ES-I3 (cell line): ENCODE data around the gene FFAR3.

Experiments used
- H3K36me3 ChIP-seq: 2 replicates; pipeline ENCODE4 v1.6.1; 2013; ENCODE audit warnings: mild to moderate bottlenecking, low read length, control low read depth, moderate library complexity; ENCODE audit not compliant: insufficient read depth
- H3K4me1 ChIP-seq: 2 replicates; pipeline ENCODE4 v1.6.1; 2013; ENCODE audit warnings: mild to moderate bottlenecking, control low read depth, low read length; ENCODE audit not compliant: insufficient read depth
- H3K9ac ChIP-seq: 2 replicates; pipeline ENCODE4 v1.6.1; 2013; ENCODE audit warnings: low read depth, mild to moderate bottlenecking, low read length, moderate library complexity
- H3K9me3 ChIP-seq: 2 replicates; pipeline ENCODE4 v1.6.1; 2013; ENCODE audit warnings: mild to moderate bottlenecking, low read length, moderate library complexity; ENCODE audit not compliant: control insufficient read depth, insufficient read depth

FFAR3 gene

DNA sequence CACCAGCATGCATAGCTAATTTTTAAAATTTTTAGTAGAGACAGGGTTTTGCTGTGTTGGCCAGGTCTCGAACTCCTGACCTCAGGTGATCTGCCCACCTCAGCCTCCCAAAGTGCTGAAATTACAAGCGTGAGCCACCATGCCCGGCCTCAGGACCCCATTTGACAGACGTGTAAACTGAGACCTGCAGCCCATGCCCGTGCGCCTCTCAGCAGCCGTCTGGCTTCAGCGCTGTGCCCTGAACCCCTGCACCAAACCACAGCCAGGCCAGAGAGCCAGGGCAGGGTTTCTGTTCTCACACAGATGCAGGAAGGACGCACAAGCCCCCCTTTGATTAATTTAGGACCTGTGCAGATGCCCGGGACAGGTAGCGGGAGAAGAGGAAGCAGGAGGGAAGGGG lies 17.8 kb upstream of the FFAR3 start:
- Histone ChIP-seq H3K4me1 (peaks cover 3% of the 10 kb centered on the region; the same call in 1 of the 2 replicates), H3K9me3 (no peaks in the 10 kb centered on the region), H3K9ac (no peak overlapping the region), H3K36me3 (no peaks in the 10 kb centered on the region)

DNA sequence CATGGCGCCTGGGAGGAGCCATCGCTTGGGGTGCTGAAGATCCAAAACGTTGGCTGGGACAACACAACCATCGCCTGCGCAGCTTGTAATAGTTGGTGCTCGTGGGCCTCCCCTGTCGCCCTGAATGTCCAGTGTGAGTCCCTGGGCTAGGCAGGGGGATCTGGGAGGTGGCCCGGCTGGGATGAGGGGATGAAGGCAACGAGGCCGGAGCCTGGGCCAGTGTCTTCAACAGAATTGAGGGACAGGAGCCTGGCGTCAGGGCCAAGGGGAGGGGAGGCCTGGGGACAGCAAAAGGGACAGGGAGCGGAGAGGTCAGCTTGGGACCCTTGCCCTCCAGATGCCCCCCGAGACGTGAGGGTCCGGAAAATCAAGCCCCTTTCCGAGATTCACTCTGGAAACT lies 17.3 kb upstream of the FFAR3 start:
- Histone ChIP-seq H3K9me3 (no peaks in the 10 kb centered on the region), H3K4me1 (peaks cover 3% of the 10 kb centered on the region; the same call in 1 of the 2 replicates), H3K36me3 (no peaks in the 10 kb centered on the region), H3K9ac (no peak overlapping the region)

DNA sequence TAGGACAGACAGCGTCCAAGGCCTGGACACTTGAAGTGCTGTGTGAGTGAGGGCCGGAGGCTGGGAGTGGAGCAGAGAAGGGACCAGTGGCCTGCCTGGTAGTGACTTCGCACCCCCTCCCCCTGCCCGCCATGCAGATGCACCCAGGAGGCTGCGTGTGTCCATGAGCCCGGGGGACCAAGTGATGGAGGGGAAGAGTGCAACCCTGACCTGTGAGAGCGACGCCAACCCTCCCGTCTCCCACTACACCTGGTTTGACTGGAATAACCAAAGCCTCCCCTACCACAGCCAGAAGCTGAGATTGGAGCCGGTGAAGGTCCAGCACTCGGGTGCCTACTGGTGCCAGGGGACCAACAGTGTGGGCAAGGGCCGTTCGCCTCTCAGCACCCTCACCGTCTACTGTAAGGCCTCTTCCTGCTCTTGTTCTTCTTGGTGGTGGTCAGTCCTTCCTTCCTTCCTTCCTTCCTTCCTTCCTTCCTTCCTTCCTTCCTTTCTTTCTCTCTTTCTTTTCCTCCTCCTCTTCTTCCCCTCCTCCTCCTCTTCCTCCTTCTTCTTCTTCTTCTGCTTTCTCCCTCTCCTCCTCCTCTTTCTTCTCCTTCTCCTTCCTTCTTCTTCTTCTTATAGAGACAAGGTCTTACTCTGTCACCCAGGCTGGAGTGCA lies 16.6 kb upstream of the FFAR3 start:
- Histone ChIP-seq H3K36me3 (no peaks in the 10 kb centered on the region), H3K9me3 (no peaks in the 10 kb centered on the region)

DNA sequence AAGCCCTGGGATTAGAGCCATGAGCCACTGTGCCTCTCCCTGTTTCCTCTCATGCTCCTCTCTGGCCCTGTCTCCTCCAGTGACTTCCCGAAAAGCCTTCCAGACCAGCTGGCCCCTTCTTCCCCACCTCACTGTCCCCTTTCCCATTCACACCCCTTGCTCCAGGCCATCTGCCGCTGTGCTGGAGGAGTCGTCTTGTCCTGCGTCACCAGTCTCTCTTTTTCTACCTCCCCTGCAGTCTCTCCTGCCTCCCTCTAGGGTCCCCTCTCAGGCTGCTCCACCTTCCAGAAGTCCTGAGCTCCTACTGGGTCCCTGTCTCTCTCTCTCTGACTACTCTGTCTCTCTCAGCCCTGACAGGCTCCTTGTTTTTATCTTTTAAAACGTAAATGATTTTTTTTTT lies 15.8 kb upstream of the FFAR3 start:
- H3K9ac ChIP-seq = no peak overlapping the region
- H3K9me3 ChIP-seq = no peaks in the 10 kb centered on the region
- H3K36me3 ChIP-seq = no peaks in the 10 kb centered on the region
- peaks cover 3% of the 10 kb centered on the region; the same call in 1 of the 2 replicates for H3K4me1 ChIP-seq

More for the DNA sequence above, 16.6 kb upstream of the FFAR3 start:
- H3K9ac ChIP-seq = no peak overlapping the region
- H3K4me1 ChIP-seq = peaks cover 3% of the 10 kb centered on the region; the same call in 1 of the 2 replicates

DNA sequence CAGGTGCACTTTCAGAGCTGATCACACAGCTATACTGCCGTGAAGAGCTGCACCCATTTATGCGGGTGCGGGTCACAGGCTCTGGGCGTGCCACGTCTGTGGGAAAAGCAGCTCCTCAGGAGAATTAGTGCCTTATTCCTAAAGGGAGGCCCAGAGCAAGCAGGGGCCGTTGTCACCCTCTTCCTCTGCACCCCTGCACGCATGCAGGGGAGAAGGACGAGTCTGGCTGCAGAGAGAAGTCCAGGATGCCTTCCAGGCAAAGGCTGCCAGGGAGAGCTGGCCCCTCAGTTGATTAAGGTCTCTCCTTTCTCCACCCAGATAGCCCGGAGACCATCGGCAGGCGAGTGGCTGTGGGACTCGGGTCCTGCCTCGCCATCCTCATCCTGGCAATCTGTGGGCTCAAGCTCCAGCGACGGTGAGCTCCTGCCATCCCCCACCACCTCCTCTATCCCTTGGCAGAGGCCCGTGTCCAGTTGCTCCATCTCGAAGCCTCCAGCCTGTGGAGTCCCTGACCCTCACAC lies 13.7 kb upstream of the FFAR3 start:
- Histone ChIP-seq H3K9ac (no peak overlapping the region), H3K4me1 (peaks cover 3% of the 10 kb centered on the region; the same call in 1 of the 2 replicates), H3K9me3 (no peaks in the 10 kb centered on the region), H3K36me3 (no peaks in the 10 kb centered on the region)

DNA sequence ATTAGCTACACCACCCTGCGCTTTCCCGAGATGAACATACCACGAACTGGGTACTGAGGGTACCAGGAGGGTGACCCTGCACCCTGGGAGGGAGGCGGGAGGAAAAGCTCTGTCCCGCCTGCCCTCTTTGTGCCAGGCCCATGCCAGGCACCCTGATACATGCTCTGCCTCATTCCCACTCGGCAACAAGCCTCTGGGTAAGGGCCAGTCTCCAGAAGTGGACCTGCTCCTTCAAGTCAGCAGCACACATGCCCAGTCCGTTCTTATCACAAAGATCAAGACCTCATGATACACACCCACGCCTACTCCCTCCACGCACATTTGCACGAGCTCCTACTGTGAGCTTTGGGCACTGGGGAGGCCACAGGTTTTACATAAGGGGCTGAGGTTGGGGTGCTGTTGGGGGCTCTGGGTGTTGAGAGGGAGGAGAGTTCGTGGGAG lies 12.6 kb upstream of the FFAR3 start:
- no peaks in the 10 kb centered on the region for H3K36me3 ChIP-seq
- peaks cover 3% of the 10 kb centered on the region; the same call in 1 of the 2 replicates for H3K4me1 ChIP-seq
- no peak overlapping the region for H3K9ac ChIP-seq
- no peaks in the 10 kb centered on the region for H3K9me3 ChIP-seq

DNA sequence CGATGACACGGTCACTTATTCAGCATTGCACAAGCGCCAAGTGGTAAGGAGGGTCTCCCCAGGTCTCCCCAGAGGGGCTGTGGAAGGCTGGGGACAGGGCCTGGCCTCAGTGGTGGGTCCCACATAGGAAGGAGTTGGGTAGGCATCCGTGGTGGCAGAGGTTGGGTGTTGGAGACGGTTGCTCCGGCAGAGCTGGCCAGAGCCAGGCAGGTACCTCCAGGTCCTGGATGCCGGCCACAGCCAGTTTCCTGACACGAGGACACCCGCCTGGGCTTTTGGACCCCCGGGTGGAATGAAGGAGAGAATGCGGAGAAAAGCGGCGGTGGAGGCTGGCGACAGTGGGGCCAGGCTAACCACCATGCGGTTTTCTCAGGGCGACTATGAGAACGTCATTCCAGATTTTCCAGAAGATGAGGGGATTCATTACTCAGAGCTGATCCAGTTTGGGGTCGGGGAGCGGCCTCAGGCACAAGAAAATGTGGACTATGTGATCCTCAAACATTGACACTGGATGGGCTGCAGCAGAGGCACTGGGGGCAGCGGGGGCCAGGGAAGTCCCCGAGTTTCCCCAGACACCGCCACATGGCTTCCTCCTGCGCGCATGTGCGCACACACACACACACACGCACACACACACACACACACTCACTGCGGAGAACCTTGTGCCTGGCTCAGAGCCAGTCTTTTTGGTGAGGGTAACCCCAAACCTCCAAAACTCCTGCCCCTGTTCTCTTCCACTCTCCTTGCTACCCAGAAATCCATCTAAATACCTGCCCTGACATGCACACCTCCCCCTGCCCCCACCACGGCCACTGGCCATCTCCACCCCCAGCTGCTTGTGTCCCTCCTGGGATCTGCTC lies 11.8 kb upstream of the FFAR3 start:
- Histone ChIP-seq H3K9ac (no peak overlapping the region), H3K4me1 (peaks cover 3% of the 10 kb centered on the region; the same call in 1 of the 2 replicates), H3K9me3 (no peaks in the 10 kb centered on the region), H3K36me3 (no peaks in the 10 kb centered on the region)

DNA sequence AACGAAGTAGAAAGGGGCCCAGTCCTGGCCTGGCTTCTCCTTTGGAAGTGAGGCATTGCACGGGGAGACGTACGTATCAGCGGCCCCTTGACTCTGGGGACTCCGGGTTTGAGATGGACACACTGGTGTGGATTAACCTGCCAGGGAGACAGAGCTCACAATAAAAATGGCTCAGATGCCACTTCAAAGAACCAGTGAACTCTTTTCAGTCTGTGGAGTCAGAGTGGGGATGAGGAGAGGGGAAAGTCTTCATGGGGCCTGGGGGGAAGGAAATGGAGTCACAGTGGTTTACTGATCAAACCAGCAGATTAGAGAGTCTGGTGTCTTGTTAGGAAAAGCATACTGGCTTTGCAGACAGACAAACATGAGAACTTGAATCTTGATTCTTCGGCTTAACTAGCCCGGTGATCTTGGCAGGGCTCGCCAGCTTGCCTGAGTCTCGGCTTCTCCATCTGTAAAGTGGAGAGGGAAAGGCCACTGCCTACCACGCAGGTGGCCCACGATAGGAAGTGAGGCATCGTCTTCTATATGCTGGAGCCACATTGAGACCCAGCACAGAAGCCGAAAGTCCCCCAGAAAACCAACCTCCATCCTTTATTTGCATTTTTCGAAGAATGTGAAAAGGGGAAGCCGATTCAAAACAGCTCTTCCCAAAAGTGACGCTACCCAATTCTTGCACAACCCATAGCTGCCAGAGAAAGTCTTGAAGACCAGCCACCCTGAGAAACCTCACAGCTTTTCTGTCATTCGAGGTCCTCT lies 10.9 kb upstream of the FFAR3 start, which contains the start of gene FFAR1:
TSS of gene FFAR1 (plus strand) at position 732 of the 759 bp plus-strand sequence. CDS start 3,650 bp downstream, outside the sequence.
- peaks cover 2% of the 10 kb centered on the region; the same call in 1 of the 2 replicates for H3K4me1 ChIP-seq
- no peak within 1 kb of the TSS for H3K9ac ChIP-seq
- H3K36me3 ChIP-seq = no peaks in the 10 kb centered on the region
- no peaks in the 10 kb centered on the region for H3K9me3 ChIP-seq

DNA sequence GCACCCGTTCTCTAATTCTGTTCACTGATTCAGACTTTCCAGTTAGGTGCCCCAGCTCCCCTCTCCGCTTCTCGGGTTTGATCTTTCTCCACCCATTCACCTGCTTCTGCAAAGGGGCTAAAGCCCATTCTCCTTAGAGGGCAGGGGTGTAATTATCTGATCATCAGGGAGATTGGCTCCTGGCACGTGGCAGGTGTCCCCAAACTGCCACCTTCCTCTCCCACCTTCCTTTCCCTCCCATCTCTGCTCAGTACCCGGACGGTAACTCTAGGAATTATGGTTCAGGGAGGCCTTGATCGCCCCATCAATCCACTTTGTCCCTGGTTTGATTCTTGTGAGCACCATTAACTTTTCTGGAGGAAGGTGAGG lies 10.3 kb upstream of the FFAR3 start:
- Histone ChIP-seq H3K9me3 (no peaks in the 10 kb centered on the region), H3K9ac (no peak overlapping the region), H3K4me1 (no peaks in the 10 kb centered on the region), H3K36me3 (no peaks in the 10 kb centered on the region)

DNA sequence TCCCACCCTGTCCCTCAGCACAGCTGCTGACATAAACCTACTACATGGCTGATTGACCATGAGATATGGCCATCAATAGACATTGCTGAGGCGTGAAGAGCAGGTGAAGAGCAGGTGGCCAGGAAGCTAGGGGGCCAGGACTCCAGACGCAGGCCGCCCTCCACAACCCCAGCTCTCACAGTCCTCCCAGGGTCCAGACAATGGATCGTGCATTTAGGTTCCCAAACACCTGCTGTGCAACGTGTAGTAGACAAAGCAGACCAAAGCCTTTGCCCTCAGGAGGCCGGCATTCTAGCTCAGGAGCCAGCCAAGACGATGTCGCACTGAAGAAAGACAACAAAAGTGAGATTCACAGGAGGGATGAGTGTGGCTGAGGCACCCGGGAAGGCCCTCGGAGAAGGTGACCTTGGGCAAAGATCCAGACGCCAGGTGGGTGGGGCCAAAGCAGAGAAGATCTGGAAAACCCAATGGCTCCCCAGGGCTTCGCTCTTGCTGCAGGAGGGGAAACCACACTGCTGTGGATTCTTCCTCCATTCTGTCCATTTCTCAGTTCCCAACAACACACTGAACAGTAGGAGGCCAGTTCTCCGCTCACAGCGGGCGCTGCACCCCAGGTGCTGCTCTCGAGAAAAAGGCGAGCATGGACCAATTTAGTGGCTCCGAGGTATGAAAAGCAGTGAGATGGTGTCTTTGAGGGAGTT lies 9.2 kb upstream of the FFAR3 start:
- Histone ChIP-seq H3K9ac (no peak overlapping the region), H3K4me1 (no peaks in the 10 kb centered on the region), H3K9me3 (no peaks in the 10 kb centered on the region), H3K36me3 (no peaks in the 10 kb centered on the region)

DNA sequence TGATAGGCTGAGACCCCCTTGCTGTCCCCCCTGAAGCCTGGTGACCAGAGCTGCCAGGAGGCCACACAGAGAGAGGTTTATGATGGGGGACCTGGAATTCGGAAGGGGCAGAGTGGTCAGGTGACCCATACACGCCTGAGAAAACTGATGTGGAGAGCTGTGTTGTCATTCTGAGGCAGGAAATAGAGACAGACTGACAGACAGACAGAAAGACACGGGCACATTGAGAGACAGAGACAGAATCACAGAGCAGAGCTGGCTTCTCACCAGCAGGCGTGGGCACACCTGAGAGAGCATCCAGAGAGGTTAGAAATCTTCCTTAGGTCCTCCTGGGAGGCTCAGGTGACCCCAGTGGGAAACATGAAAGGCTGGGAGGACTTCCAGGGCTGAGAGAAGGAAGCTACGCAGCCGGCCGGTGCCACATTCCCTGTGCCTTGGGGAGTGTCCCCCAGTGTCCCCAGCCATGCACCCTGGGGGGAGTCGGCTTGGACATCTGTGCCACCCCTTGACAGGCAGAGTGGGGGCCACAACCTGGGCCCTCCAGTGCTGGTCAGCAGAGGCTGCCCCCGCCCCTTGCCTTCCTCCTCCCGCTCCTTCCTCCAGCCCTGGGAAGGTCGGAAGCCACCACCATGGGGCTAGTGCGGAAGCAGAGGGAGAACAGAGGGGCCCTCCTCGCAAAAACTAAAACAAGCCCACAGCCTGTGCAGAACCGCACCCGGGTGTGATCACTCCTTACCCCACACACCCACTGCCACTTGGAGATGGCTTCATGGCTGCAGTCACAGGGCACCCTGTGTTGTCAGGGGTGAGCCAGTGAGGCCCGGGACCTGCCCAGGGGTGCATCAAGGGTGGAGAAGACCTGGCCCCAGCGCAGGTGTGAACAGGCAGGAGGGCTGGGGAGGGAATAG lies 8.4 kb upstream of the FFAR3 start:
- Histone ChIP-seq H3K4me1 (no peaks in the 10 kb centered on the region), H3K36me3 (no peaks in the 10 kb centered on the region), H3K9ac (no peak overlapping the region), H3K9me3 (no peaks in the 10 kb centered on the region)

DNA sequence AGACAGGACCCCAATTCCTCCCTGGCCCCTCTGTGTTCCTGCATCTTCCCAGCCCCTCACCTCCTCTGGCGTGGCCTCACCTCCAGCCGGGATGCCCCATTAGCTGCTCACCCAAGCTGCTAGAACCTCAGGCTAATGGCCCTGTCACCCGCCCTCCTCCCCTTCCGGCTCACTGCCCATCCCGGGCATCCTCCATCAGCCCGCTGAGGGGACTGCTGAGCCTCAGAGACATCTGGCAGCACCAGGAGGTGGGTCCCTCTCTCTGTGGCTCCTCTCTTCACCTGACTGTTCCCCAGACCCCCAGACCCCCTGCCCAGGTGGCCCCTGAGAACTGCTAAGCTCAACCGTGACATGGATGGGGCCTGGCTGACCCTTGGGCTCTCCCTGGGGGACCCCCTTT lies 7.7 kb upstream of the FFAR3 start:
- H3K4me1 ChIP-seq = no peaks in the 10 kb centered on the region
- no peaks in the 10 kb centered on the region for H3K9me3 ChIP-seq
- H3K9ac ChIP-seq = no peak overlapping the region
- no peaks in the 10 kb centered on the region for H3K36me3 ChIP-seq
